ENCODE results near the gene OS9.

The OS9 gene

DNA sequence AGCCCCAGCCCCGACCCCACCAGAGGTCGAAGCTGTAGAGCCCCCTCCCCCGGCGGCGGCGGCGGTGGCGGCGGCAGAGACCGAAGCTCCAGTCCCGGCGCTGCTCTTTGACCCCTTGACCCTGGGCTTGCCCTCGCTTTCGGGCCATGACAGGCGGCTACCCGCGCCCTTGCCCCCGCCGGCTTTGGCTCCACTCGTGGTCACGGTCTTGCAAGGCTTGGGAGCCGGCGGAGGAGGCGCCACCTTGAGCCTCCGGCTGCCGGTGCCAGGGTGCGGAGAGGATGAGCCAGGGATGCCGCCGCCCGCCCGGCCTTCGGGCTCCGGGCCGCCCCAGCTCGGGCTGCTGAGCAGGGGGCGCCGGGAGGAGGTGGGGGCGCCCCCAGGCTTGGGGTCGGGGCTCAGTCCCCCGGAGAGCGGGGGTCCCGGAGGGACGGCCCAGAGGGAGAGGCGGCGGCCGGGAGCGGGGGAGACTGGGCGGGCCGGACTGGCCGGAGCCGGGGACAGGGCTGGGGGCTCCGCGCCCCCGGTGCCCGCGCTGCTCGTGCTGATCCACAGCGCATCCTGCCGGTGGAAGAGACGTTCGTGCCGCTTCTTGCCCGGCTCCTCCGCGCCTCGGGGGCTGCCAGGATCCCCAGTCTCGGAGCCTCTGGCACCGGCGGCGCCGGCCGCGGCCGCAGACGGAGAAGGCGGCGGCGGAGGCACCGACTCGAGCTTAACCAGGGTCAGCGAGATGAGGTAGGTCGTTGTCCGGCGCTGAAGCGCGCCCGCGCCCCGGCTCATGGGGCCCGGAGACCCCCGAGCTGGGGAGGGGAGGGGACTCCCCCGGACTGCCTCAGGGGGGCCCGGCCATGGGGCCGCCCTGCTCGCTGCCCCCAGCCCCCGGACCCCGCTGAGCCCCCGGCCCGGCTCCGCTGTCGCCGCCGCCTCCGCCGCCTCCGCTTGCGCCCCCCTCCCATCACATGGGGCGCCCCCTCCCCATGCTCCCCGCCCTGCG is 43.8 kb downstream of the OS9 start:
- DNase-seq: no peak

GRCh38 chr12:57738661-57739237 is 44.8 kb downstream of the OS9 start, which contains the start of gene AGAP2:
Gene AGAP2, minus strand, starts transcription at chr12:57738742. Its CDS starts 496 bp downstream, at chr12:57738246.
- DNase-seq: no peak

- DNase-seq: no peak
Observed at GRCh38 chr12:57739387-57739786, 45.5 kb downstream of the OS9 start.

DNA sequence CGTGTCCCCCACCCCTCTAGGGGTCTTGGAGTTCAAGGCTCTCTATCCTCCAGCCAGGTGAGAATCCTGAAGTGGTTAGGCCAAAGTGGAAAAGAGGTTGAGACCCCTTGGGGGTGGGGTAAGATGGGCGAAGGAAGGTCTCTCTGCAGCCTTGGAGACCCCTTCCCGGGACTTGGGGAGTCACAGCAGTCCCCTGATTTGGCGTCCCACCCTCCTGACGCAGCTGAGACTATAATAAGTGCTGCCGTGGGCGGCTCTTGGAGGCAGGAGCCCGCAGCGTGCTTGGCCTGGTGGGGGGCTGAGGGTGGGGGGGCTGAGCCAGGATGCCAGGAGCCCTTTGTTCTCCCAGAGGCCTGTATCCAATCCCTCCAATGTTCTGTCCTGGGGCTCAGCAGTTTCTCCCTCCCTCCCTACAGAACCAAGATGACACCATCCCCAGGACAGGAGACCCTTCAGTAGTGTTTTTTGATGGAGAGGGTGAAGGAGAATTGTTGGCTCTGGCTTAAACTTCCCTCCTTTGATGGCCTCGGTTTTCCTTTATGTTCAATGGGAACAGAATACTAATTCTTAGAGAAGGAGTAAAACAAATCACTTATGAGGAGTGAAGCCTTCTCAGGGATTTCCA is 46.1 kb downstream of the OS9 start:
- DNase-seq: no peak

DNA sequence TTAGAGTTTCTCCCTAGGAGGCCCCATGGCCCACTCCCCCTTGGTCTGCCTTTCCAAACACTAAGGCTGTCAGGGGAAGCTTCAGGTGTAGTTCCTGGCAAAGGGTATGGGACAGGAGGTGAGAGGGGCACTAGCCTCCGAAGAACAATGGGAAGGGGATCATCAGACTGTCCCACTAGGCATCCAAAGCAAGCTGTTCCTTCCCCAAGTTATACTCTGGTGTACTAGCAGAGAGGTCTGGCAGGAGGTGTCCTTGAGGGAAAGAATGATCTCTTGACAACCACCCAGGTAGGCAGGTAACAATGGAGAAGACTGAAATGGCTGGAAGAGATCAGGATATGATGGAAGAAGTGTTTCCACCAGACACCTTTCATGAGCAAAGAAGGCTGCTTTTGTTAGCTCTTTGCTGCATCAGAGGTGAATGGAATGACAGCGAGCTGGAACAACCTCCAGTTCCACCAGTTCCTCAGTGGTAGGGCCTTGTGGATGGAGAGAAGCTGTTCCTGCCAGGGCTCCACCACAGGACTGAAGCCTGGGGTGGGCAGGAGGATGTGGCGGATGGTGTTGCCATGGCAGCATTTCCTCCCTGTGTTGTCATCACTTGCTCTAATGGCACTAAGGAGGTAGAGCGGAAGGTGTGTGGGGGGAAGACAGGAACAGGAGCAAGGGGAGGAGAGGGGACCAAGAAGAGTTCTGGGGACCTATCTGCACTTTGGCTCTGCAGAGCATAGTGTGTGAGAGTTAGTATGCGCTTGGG is 46.9 kb downstream of the OS9 start:
- no peak for DNase-seq

- DNase-seq: no peak
Observed at GRCh38 chr12:57741413-57741789, 47.5 kb downstream of the OS9 start.

DNA sequence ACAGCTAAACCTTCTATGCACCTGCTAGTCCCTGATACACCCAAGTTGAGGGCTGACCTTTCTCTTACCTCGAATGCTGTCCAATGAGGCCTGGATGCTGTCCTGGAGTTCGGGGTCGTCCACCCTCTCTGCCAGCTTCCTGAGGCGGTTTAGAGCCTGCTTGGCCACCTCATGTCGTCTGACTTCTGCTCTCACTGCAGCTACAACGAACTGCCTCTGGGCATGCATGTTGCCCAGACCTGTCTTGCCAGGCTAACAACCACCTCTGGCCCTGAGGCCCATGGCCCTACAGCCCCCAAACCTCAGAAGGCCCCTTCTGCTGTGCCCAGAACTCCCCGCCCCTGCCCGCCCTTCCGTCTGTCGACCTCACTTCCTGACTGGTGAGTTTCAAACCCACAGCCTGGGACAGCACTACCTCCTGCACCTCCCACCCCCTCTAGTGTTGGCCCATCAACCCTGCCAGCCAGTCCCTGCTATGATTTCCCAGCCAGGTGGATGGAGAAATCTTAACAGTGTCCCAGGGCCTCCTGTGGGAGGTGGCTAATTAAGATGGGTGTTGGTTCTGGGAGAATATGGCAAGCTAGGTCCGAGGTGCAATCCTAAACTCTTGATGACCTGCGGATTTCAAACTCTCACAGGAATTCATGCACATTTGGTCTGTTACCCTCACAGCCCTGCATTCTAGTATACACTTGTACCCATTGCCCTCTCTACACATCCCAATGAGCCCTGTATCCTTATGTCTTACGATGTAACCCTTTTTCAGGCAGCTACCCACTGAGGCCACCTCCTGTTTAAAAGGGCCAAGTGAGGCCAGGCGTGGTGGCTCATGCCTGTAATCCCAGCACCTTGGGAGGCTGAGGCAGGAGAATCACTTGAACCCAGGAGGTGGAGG is 48.2 kb downstream of the OS9 start:
- no peak for DNase-seq

- no peak for DNase-seq
Observed at GRCh38 chr12:57743769-57744168, 49.8 kb downstream of the OS9 start.

DNA sequence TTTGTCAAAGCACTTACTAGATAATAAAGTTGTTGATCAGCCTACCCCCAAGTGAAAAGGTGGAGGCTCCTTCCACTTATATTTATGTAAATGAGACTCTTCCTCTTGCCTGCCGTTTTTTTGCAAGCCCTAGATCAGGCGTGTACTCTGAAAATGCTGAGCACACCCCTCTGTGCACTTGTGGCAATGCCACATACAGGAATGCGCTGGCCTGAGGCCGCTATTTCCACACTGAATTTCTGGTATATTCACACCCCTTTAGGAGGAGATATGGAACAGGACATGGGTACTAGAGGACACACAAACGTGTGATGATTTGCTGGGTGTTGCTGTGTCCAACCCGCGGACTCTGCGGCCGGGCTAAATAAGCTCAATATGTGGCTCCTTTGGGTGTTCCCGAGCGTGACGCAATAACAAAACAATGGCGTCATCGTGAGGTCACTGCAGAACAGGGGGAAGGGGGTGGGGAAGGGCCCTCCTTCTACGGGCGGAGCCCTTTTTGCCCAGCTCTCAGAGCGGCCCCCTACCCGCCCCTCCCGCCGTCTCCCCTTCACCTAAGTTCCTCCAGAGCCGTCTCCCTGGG is 50.4 kb downstream of the OS9 start:
- DNase-seq: no peak

DNA sequence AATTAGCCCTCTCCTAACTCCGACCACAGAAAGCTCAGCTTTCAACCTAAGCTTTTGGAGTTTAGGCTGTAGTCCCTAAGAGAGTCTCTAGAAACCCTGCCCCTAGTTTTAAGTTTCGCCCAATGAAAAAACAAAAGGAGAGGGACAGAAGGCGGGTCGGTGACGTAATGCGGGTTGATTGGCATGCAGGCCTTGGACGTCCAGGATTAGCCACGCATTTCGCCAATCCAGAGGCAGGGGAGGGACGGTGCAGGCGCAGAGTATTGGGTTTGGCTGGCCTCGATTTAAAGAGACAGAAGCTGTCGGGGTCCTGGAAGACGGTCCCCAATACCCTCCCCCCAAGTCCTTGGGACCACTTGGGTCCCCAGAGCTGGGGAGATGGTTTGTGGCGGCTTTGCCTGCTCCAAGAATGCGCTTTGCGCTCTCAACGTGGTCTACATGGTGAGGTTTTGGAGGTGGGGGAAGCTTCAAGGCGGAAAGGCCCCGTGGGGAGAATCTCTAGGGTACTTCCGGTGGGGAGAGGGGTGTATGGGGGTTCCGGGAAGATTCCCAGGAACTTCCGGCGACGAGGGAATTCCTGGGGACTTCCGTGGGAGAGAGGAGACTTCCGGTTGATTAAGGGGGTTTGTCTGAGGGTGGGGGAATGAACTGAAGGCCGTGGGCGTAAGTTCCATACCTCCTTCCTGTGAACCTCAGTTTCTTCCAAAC is 51.0 kb downstream of the OS9 start, which contains the start of gene TSPAN31:
Gene TSPAN31, plus strand, starts transcription at position 263 of the 708 bp plus-strand sequence. Its CDS starts 116 bp downstream, at position 379.
- peak; percentile 92 for DNase-seq

DNA sequence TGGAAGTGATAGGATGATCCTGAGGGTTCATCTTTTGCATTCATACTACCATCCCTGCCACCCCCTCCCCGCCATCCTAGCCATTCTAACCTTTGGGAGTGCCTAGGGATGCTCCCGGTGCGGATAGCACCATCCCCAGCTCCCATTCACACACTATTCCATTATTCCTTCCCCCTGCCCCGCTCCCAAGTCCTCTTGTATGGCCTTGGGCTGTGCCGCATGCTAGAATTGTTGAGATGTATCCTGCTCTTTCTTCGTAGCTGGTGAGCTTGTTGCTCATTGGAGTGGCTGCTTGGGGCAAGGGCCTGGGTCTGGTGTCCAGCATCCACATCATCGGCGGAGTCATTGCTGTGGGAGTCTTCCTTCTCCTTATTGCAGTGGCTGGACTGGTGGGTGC is 51.6 kb downstream of the OS9 start:
- no peak for DNase-seq

- DNase-seq: no peak
Observed at GRCh38 chr12:57746025-57746424, 52.1 kb downstream of the OS9 start.

DNA sequence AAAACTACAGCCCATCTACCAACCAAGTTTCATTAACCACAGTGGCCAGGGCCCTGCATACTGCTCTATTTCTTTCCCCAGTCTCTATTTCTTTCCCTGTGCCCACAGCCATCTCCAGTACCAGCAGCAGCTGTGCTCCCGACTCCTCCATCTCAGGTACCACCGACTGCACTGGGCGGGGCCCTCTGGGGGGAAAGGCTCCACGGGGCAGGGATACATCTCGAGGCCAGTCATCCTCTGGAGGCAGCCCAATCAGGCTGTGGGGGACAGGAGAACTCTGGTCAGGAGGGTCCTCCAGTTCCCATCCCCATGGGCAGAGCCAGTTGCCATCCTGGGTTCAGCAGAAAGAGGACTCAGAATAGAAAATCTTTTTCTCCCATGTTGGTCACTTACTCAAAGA is 55.1 kb downstream of the OS9 start:
- DNase-seq: no peak

DNA sequence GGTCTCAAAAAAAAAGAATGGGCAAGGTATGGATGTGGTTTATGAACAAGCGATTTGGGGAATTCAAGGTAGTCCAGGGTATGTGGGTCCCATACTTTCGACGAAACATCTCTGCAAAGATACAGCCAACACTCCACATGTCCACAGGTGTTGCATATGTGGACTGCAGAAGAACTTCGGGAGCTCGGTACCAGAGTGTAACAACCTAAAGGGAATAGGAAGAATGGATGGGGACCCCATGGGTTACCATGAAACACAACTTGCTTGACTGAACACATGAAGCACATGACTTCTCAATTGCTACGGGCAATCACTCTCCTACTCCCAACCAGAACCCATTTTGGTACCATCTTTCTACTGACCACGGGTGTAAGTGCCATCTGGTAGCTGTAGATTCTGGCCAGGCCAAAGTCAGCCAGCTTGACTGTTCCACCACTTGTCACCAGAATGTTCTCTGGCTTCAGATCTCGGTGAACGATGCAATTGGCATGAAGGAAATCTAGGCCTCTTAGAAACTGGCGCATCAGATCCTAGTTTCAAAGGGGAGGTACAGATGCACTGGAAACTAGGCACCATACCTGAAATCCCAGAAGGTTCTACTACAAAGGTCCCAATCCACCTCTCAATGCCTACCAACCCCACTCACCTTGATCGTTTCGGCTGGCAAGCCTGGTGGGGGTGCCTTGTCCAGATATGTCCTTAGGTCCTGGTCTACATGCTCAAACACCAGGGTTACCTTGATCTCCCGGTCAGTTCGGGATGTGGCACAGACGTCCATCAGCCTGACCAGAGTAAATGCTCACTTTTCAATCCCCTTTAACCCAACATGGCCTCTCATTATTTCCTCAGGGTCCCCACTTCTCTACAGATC is 56.9 kb downstream of the OS9 start:
- no peak for DNase-seq

DNA sequence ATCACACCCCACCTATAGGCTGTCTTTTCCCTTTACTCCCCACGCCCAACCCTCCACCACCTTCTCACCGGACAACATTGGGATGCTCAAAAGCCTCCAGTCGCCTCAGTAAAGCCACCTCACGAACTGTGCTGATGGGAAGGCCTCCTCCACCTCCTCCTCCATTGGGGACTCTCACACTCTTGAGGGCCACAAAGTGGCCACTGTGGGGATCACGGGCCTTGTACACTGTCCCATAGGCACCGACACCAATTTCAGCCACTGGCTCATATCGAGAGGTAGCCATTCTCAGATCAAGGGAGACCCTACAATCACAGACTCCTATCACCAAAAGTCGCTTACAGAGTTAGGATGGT is 57.5 kb downstream of the OS9 start:
- no peak for DNase-seq

GRCh38 chr12:57751788-57752667 is 58.1 kb downstream of the OS9 start, which contains the start of gene CDK4:
Gene CDK4, minus strand, starts transcription at chr12:57752310. Its CDS starts 593 bp downstream, at chr12:57751717.
- DNase-seq: peak; percentile 97

DNA sequence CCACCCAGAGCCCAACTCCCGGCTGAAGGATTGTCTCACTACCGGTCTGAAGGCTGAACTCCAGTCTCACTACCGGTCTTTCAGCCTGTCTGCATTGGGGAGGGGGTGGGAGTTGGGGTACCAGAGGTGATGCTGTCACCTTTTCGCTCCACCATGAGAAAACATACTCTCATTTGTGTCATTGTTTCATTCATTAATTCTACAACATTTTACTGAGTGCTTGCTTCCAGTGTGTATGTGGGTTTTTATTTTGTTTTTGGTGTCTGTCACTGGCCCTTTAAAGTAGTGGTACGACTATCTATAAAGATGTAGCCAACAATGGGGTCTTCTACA is 58.7 kb downstream of the OS9 start:
- DNase-seq: no peak

DNA sequence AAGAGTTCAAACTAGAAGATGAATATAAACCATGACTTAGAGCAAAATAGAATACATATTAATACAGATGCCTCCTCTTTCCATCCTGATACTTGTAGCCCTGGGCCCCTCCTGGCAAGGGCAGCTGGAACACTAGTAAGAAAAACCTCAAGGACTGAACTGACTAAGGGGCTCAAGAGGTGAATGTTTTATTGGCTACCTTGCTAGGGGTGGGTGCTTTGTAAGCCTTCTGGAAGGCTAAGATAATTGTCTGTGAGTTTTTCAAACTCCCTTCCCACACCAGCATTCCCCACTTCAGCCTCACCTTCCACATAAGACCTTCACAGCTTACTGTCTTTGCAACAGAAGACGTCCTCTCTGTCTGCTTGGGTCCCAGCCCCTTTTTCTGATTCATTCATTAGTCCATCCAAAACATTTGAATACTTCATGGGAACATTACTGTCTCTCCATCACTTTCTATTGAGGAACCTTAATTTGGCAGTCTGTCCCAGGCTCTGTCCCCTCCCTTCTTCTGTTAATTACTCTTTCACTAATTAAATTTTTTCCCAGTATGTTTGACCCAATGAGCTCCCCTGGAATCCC is 59.9 kb downstream of the OS9 start:
- DNase-seq: no peak

Data from NCI-H2081 treated with DMSO at 0.1 percent for 48 hours (cell line).